GM12891 (cell line): ENCODE data around the gene STK10.

Source experiments
- POLR2AphosphoS5 ChIP-seq: IDR thresholded peaks from 2 replicates; pipeline ENCODE4 v1.6.1; 2011; ENCODE audit warnings: low read depth, low read length, control low read depth
- SPI1 ChIP-seq: IDR thresholded peaks from 2 replicates; pipeline ENCODE4 v1.6.1; 2011; ENCODE audit warnings: low read depth, low read length, control low read depth

- TF ChIP-seq POLR2AphosphoS5 (no peak), SPI1 (no peak)
These were observed 75.0 kb downstream of the STK10 start for GRCh38 chr5:172113036-172113435.
